A549 (cell line): ENCODE measurements around the gene FAM240A. TPM values are rescaled to one million over a fixed set of nuclear protein-coding genes. Genes with fewer than 3 reads are reported as not detected.
A peak's percentile ranks its signal among the peaks of the same experiment; 100 is the strongest.

Experiments used
- ATAC-seq, 2 experiments: fragments of 200-7000 bp in 1 of 2; fragments of >200 bp in 1 of 2; cut with Nextera tagmentation in 1 of 2; cut with Tn5 transposase in 1 of 2; 3 replicates each; pipeline versions ENCODE4 v1.8.0 to v1.9.1; 2018 to 2020; ENCODE audit warnings: mild to moderate bottlenecking in 1 of 2, moderate library complexity in 1 of 2
- CTCF ChIA-PET: fragments of 300-600 bp; sonication (Branson Sonifier 250); formaldehyde crosslinking; extraction: SDS; loops from one replicate; lab custom pipeline; 2021; ENCODE audit warnings: antibody characterized with exemption, inconsistent platforms; lab: Yijun Ruan, JAX
- POLR2A ChIA-PET: fragments of 350-600 bp; formaldehyde crosslinking; extraction: SDS; loops from one replicate; lab custom pipeline; 2021; ENCODE audit warnings: antibody characterized with exemption, inconsistent platforms; lab: Yijun Ruan, JAX
- DNase-seq, 2 experiments: peaks; one replicate each; pipeline versions ENCODE4 v3.0.0 to v3.0.0-alpha.2; 2011 to 2016; ENCODE audit warnings: low read depth in 1 of 2, low spot score in 1 of 2
- FAIRE-seq: peaks from 2 replicates; lab custom pipeline; 2011; peaks lifted over from hg19 to GRCh38; lab: Jason Lieb, UNC
- H3K27ac ChIP-seq, 2 experiments: fragments of >200 bp; sonication (Bioruptor Twin); formaldehyde crosslinking; 3 replicates each; pipeline ENCODE4 v1.5.1; 2016 to 2017
- H3K4me1 ChIP-seq: fragments of >200 bp; sonication (Bioruptor Twin); formaldehyde crosslinking; 3 replicates; pipeline ENCODE4 v1.6.1; 2016
- H3K4me2 ChIP-seq: fragments of >200 bp; sonication (Bioruptor Twin); formaldehyde crosslinking; 3 replicates; pipeline ENCODE4 v1.6.1; 2016
- H3K4me3 ChIP-seq: fragments of >200 bp; sonication (Bioruptor Twin); formaldehyde crosslinking; 3 replicates; pipeline ENCODE4 v1.5.1; 2016
- H3K9me3 ChIP-seq: fragments of >200 bp; sonication (Bioruptor Twin); formaldehyde crosslinking; 3 replicates; pipeline ENCODE4 v1.6.1; 2016
- CHD2 ChIP-seq: fragments of 150-350 bp; IDR thresholded peaks from 2 replicates; pipeline ENCODE4 v1.6.1; 2014; ENCODE audit warnings: low read length; ENCODE audit not compliant: partially characterized antibody
- EHF ChIP-seq: fragments of 250-450 bp; sonication (Bioruptor Pico); IDR thresholded peaks from 2 replicates; pipeline ENCODE4 v1.5.0; 2020; ENCODE audit warnings: mild to moderate bottlenecking
- EHMT2 ChIP-seq: fragments of 200-600 bp; sonication (generic); IDR thresholded peaks from 2 replicates; pipeline ENCODE4 v1.6.1; 2016; ENCODE audit warnings: antibody characterized with exemption, low read depth, mild to moderate bottlenecking, moderate library complexity
- EP300 ChIP-seq, 2 experiments: fragments of >200 bp; sonication (Bioruptor Twin); formaldehyde crosslinking; IDR thresholded peaks; 2 replicates in 1 of 2; 3 replicates in 1 of 2; pipeline ENCODE4 v1.6.1; 2016 to 2017
- ESRRA ChIP-seq: fragments of 150-350 bp; IDR thresholded peaks from 2 replicates; pipeline ENCODE4 v1.6.1; 2014; ENCODE audit warnings: mild to moderate bottlenecking, low read length, borderline replicate concordance
- FOSB ChIP-seq: fragments of 250-450 bp; sonication (Bioruptor Pico); IDR thresholded peaks from 2 replicates; pipeline ENCODE4 v1.5.0; 2020; ENCODE audit warnings: mild to moderate bottlenecking, moderate library complexity
- HOXA7 ChIP-seq: fragments of 250-450 bp; sonication (Bioruptor Pico); IDR thresholded peaks from 2 replicates; pipeline ENCODE4 v1.5.0; 2020; ENCODE audit warnings: mild to moderate bottlenecking, moderate library complexity
- HOXB5 ChIP-seq: fragments of 250-450 bp; sonication (Bioruptor Pico); IDR thresholded peaks from 2 replicates; pipeline ENCODE4 v1.5.0; 2020; ENCODE audit warnings: mild to moderate bottlenecking, moderate library complexity
- JUNB ChIP-seq: fragments of >200 bp; sonication (Bioruptor Twin); formaldehyde crosslinking; IDR thresholded peaks from 2 replicates; pipeline ENCODE4 v1.6.1; 2016
- KDM5A ChIP-seq: fragments of 200-600 bp; sonication (generic); IDR thresholded peaks from 2 replicates; pipeline ENCODE4 v1.6.1; 2016; ENCODE audit warnings: antibody characterized with exemption, mild to moderate bottlenecking
- MAZ ChIP-seq: fragments of 150-350 bp; IDR thresholded peaks from 2 replicates; pipeline ENCODE4 v1.6.1; 2014; ENCODE audit warnings: antibody characterized with exemption, low read depth, low read length, borderline replicate concordance
- MYC ChIP-seq: IDR thresholded peaks from 2 replicates; pipeline ENCODE4 v1.6.1; 2012; ENCODE audit warnings: mild to moderate bottlenecking, inconsistent platforms, low read length, improper control_type of control experiment, borderline replicate concordance
- NFE2L2 ChIP-seq: fragments of 150-350 bp; conservative IDR thresholded peaks from 2 replicates; pipeline ENCODE4 v1.6.1; 2014; ENCODE audit warnings: low read length
- POLR2AphosphoS2 ChIP-seq: conservative IDR thresholded peaks from 2 replicates; pipeline ENCODE4 v1.6.1; 2012; ENCODE audit warnings: low read length, improper control_type of control experiment, inconsistent platforms
- RAD21 ChIP-seq, 2 experiments: fragments of >200 bp in 1 of 2; sonication (Bioruptor Twin) in 1 of 2; formaldehyde crosslinking in 1 of 2; IDR thresholded peaks in 1 of 2; conservative IDR thresholded peaks in 1 of 2; 2 replicates in 1 of 2; 3 replicates in 1 of 2; pipeline ENCODE4 v1.6.1; 2012 to 2018; ENCODE audit warnings: inconsistent platforms in 1 of 2
- RFX5 ChIP-seq: fragments of 450-650 bp; IDR thresholded peaks from 2 replicates; pipeline ENCODE4 v1.7.1; 2014; ENCODE audit warnings: antibody characterized with exemption, mild to moderate bottlenecking, moderate library complexity
- TFCP2L1 ChIP-seq: fragments of 250-450 bp; sonication (Bioruptor Pico); IDR thresholded peaks from 2 replicates; pipeline ENCODE4 v1.5.0; 2021; ENCODE audit warnings: mild to moderate bottlenecking
- ZC3H11A ChIP-seq: fragments of 450-650 bp; IDR thresholded peaks from 2 replicates; pipeline ENCODE4 v1.6.1; 2014; ENCODE audit warnings: antibody characterized with exemption, mild to moderate bottlenecking
- ZFP36 ChIP-seq: fragments of 450-650 bp; IDR thresholded peaks from 2 replicates; pipeline ENCODE4 v1.6.1; 2014; ENCODE audit warnings: borderline replicate concordance; ENCODE audit not compliant: partially characterized antibody
- ZNF302 ChIP-seq: fragments of 250-450 bp; sonication (Bioruptor Pico); IDR thresholded peaks from 2 replicates; pipeline ENCODE4 v1.9.0; 2021; ENCODE audit warnings: inconsistent platforms, mild to moderate bottlenecking, moderate library complexity
- WGBS: methylation state at CpG from one replicate; pipeline ENCODE4 v1.1.6; 2017; ENCODE audit errors: missing lambda C conversion rate; 5-methylcytosine and 5-hydroxymethylcytosine counted together
- polyA plus RNA-seq, 4 experiments: library from polyadenylated mRNA; depleted of rRNA in 3 of 4; stranded (reverse); fragments of >200 nt; fragmentation: RNase III in 1 of 4; extraction: RNeasy Plus Mini Kit Qiagen cat#74134 plus additional on column Dnase treatment in 1 of 4; gene quantifications; 2 replicates in 3 of 4; 3 replicates in 1 of 4; pipeline ENCODE4 v1.2.3, GENCODE V29; 2011 to 2017
- TF ChIP-seq, protein P1 (sequence below): fragments of 250-450 bp; sonication (Bioruptor Pico); IDR thresholded peaks from 2 replicates; pipeline ENCODE4 v1.5.0; 2020; ENCODE audit warnings: low read depth, mild to moderate bottlenecking, moderate library complexity
- TF ChIP-seq, protein P2 (sequence below): IDR thresholded peaks from 2 replicates; pipeline ENCODE4 v1.6.1; 2012
- TF ChIP-seq, protein P3 (sequence below): fragments of >200 bp; sonication (Bioruptor Twin); formaldehyde crosslinking; IDR thresholded peaks from 2 replicates; pipeline ENCODE4 v1.6.1; 2016

FAM240A gene
- polyA plus RNA-seq, 2 of the 4 experiments (the other 2 are of a cell fraction): not detected

DNA sequence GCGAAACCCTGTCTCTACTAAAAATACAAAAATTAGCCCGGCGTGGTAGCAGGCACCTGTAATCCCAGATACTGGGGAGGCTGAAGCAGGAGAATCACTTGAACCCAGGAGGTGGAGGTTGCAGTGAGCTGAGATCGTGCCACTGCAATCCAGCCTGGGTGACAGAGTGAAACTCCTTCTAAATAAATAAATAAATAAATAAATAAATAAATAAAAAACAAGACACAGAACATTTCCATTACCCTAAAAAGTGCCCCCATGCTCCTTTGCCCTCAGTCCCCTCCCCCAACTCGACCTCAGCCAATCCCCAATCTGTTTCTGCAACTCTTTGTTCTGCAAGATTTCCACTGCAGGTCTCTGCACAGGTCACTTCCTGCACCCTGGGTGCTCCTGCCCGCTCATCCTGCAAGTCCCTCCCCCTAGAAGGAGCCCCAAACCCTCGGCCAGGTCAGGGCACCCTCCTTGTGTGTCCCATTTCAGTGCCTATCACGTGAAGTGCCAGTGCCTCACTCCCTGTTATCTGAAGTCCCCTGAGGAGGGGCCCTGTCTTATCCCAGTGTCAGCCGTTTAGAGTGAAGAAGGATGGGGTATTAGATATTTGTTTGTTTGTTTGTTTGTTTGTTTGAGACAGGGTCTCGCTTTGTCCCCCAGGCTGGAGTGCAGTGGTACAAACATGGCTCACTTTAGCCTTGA lies 1.1 kb downstream of the FAM240A start:
- CTCF ChIA-PET: interaction anchor here (1.9 to 2.1 kb wide), 2 partner anchors 14 to 16 kb away, joined by 5 to 7 read pairs; no protein-coding TSS in a partner anchor
- H3K4me2 ChIP-seq: no peak overlapping the region
- no peak overlapping the region for H3K4me3 ChIP-seq
- POLR2A ChIA-PET: no interaction called here
- ATAC-seq: no peak
- no peak for FAIRE-seq
- H3K9me3 ChIP-seq: no peaks in the 10 kb centered on the region
- WGBS: 47% methylated on average over 8 of the region's 10 CpGs
- no peaks in the 10 kb centered on the region for H3K4me1 ChIP-seq
- no peak for DNase-seq
- no peak overlapping the region for H3K27ac ChIP-seq
- peak; percentile 7; the same call in 1 of the 2 replicates for TF ChIP-seq ZC3H11A
- TF ChIP-seq EHMT2: no peak

DNA sequence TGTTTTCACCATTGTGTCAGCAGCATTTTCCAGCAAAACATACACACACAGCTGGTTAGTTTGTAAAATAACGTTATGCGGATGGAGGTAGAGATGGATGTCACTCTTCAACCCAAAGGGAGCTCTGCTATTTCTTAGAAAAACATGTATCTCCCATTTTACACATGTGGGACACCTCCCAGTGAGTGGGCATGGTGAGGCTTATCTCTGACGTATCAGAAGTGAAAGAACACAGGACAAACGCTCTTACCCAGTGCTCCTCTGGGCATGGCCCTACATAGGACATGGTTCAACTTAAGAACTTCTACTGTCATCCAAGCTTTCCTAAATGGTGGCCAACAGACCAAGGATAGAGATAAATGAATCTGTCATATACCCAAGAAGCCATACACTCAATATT lies 2.1 kb downstream of the FAM240A start:
- no peak overlapping the region for H3K4me2 ChIP-seq
- DNase-seq: no peak
- H3K4me1 ChIP-seq: no peaks in the 10 kb centered on the region
- no peak for FAIRE-seq
- no peak for ATAC-seq
- no peak overlapping the region for H3K4me3 ChIP-seq
- H3K9me3 ChIP-seq: no peaks in the 10 kb centered on the region
- CTCF ChIA-PET: interaction anchor here (1.2 to 2.1 kb wide), 3 partner anchors 13 to 17 kb away, joined by 3 to 7 read pairs (median 5); no protein-coding TSS in a partner anchor
- H3K27ac ChIP-seq: no peak overlapping the region
- TF ChIP-seq FOSB (CRISPR knock-in tag): no peak
- TF ChIP-seq MAZ: no peak
- no peak for TF ChIP-seq ESRRA
- no peak for TF ChIP-seq POLR2AphosphoS2
- 41% methylated on average over 4 of the region's 4 CpGs for WGBS
- POLR2A ChIA-PET: no interaction called here

DNA sequence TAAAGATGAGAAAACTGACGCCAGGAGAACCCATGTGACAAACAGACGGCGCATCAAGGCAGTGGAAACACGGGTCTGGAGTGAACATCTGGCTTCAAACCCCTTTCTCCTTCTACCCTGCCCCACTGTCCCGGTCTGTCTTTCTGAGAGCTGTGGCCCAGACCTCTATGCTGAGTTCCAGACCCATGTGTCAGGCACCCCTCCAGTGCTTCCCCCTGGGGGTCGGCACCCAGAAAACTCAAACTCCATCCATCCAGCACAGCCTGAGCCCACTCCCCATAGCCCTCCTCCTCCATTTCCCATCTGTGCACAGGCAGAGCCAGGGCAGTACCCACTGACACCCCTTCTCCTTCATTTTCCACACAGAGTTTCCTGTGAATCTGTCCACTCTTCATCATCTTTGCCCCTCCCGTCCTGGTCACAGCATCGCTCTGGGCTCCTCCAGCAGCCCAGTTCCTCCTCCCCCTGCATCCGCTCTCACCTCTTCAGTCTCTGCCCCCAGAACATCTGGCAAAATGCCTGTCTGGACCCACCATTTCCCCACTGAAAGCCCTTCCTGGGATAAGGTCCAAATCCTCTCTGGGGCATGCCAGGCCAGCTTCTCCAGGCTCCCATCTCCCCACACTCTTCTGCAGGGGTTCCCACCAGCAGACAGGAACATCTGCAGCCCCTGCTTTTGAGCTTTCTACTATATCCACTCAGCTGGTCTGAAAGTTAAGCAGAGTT lies 2.9 kb downstream of the FAM240A start:
- no peak for FAIRE-seq
- CTCF ChIA-PET: interaction anchor here (0.7 to 2.1 kb wide), 4 partner anchors 12 to 16 kb away, joined by 3 to 7 read pairs (median 4); no protein-coding TSS in a partner anchor
- Histone ChIP-seq H3K4me2 (no peak overlapping the region), H3K27ac (no peak overlapping the region), H3K9me3 (no peaks in the 10 kb centered on the region), H3K4me3 (no peak overlapping the region), H3K4me1 (no peaks in the 10 kb centered on the region)
- no peak for ATAC-seq
- POLR2A ChIA-PET: no interaction called here
- 57% methylated on average over 9 of the region's 9 CpGs for WGBS
- TF ChIP-seq MAZ (no peak), EHF (CRISPR knock-in tag) (no peak), EP300 (IDR thresholded peaks at IDR 0.05) (no peak)
- no peak for DNase-seq

DNA sequence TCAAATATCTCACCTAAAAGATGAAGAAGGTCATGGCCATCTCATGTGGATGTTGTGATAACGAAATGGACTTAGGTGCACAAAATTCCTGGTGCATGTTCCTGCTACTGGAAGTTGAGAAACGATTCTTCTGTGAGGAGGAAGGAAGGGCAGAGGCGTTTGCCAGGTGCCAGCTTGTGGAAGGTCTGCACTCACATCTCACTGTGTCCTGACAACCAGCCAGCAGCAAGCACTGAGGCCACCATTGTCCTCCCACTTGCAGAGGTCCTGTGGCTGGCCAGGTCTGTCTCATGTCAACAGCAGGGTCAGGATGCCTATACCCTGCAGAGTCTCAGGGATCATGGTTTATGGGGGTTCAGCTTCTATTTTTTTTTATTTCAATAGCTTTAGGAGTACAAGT lies 3.7 kb downstream of the FAM240A start:
- H3K4me3 ChIP-seq: no peak overlapping the region
- DNase-seq: no peak
- H3K9me3 ChIP-seq: no peaks in the 10 kb centered on the region
- WGBS: 2% methylated on average over 3 of the region's 3 CpGs
- H3K4me1 ChIP-seq: no peaks in the 10 kb centered on the region
- ATAC-seq: no peak
- no peak for FAIRE-seq
- POLR2A ChIA-PET: no interaction called here
- no peak for TF ChIP-seq TFCP2L1 (CRISPR knock-in tag)
- no peak for TF ChIP-seq HOXA7 (CRISPR knock-in tag)
- TF ChIP-seq ZFP36: no peak
- TF ChIP-seq ZC3H11A: no peak
- TF ChIP-seq RFX5: no peak
- TF ChIP-seq KDM5A: no peak
- TF ChIP-seq, all 56 proteins: peak for 0
- H3K27ac ChIP-seq: no peak overlapping the region
- CTCF ChIA-PET: interaction anchor here (0.7 kb wide), 1 partner anchor 15 kb away, joined by 3 read pairs; no protein-coding TSS in a partner anchor
- H3K4me2 ChIP-seq: no peak overlapping the region

DNA sequence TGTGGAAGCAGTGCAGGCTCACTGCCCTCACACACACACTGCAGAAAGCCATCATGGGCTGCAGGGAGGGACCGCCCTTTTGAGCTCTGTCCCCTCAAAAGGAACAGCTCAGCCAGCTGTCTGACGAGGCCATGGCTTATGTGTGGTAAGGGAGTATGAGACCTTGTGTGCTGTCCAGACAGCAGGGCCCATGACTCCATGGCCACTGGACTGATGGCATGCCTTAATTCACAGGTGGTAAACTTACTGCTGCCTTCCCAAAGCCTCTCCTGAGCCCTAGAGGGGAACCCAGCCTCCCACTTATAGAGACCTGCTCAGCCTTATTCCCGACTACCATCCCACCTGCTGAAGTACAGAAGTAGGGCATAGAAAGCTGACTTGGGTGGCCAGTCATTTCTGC lies 5.6 kb downstream of the FAM240A start:
- WGBS: 100% methylated on average over 1 of the region's 3 CpGs
- no peak overlapping the region for H3K4me2 ChIP-seq
- ATAC-seq: no peak
- H3K27ac ChIP-seq: no peak overlapping the region
- H3K4me1 ChIP-seq: no peaks in the 10 kb centered on the region
- CTCF ChIA-PET: interaction anchor here (3.2 kb wide), 1 partner anchor 11 kb away, joined by 14 read pairs; no protein-coding TSS in a partner anchor
- POLR2A ChIA-PET: no interaction called here
- no peak for DNase-seq
- H3K4me3 ChIP-seq: no peak overlapping the region
- no peak for FAIRE-seq
- no peaks in the 10 kb centered on the region for H3K9me3 ChIP-seq
- TF ChIP-seq MYC (no peak), ZNF302 (no peak), JUNB (no peak), MAZ (no peak), CHD2 (no peak), HOXB5 (CRISPR knock-in tag) (no peak), KDM5A (no peak), RAD21 (conservative IDR thresholded peaks at IDR 0.05 in 1 of 2, IDR thresholded peaks at IDR 0.05 in 1 of 2) (no peak), NFE2L2 (no peak), FOSB (CRISPR knock-in tag) (no peak)
- TF ChIP-seq, protein P1, sequence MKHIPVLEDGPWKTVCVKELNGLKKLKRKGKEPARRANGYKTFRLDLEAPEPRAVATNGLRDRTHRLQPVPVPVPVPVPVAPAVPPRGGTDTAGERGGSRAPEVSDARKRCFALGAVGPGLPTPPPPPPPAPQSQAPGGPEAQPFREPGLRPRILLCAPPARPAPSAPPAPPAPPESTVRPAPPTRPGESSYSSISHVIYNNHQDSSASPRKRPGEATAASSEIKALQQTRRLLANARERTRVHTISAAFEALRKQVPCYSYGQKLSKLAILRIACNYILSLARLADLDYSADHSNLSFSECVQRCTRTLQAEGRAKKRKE: no peak
- TF ChIP-seq, protein P2, sequence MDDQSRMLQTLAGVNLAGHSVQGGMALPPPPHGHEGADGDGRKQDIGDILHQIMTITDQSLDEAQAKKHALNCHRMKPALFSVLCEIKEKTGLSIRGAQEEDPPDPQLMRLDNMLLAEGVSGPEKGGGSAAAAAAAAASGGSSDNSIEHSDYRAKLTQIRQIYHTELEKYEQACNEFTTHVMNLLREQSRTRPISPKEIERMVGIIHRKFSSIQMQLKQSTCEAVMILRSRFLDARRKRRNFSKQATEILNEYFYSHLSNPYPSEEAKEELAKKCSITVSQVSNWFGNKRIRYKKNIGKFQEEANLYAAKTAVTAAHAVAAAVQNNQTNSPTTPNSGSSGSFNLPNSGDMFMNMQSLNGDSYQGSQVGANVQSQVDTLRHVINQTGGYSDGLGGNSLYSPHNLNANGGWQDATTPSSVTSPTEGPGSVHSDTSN: no peak
- TF ChIP-seq, protein P3, sequence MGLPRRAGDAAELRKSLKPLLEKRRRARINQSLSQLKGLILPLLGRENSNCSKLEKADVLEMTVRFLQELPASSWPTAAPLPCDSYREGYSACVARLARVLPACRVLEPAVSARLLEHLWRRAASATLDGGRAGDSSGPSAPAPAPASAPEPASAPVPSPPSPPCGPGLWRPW: no peak
